Coronary artery (tissue), 2 donors: ENCODE data around the gene RFX8.

Experiments used
- DNase-seq: peaks from one replicate; pipeline ENCODE4 v3.0.0-alpha.2; 2017; ENCODE audit warnings: low spot score
- H3K27ac ChIP-seq, 2 donors: fragments of 200-600 bp; sonication (generic); one replicate each; pipeline ENCODE4 v1.5.1; 2016 to 2019
- H3K4me3 ChIP-seq: fragments of 200-600 bp; sonication (generic); 2 replicates; pipeline ENCODE4 v1.5.1; 2016; ENCODE audit warnings: mild to moderate bottlenecking, moderate library complexity
- CTCF ChIP-seq: fragments of 200-600 bp; sonication (generic); IDR thresholded peaks from one replicate; pipeline ENCODE4 v1.5.1; 2019; ENCODE audit warnings: antibody characterized with exemption

RFX8 gene

GRCh38 chr2:101382442-101382841 lies 92.5 kb downstream of the RFX8 start:
- H3K4me3 ChIP-seq, result no peak overlapping the region
- TF ChIP-seq CTCF, result no peak
- H3K27ac ChIP-seq, result no peak overlapping the region
- no peak for DNase-seq

- DNase-seq, result no peak
- no peak overlapping the region for H3K27ac ChIP-seq
- no peak overlapping the region for H3K4me3 ChIP-seq
- TF ChIP-seq CTCF, result no peak
Measured at GRCh38 chr2:101380376-101380775, 94.5 kb downstream of the RFX8 start.

- Histone ChIP-seq H3K27ac (no peak overlapping the region), H3K4me3 (no peak overlapping the region)
- TF ChIP-seq CTCF, result no peak
- no peak for DNase-seq
Measured at GRCh38 chr2:101379091-101379490, 95.8 kb downstream of the RFX8 start.

GRCh38 chr2:101375653-101376052 lies 99.3 kb downstream of the RFX8 start:
- no peak for TF ChIP-seq CTCF
- Histone ChIP-seq H3K27ac (no peak overlapping the region), H3K4me3 (no peak overlapping the region)
- DNase-seq, result no peak

GRCh38 chr2:101374821-101375561 lies 99.9 kb downstream of the RFX8 start:
- H3K27ac ChIP-seq, result no peak overlapping the region
- TF ChIP-seq CTCF, result no peak
- no peak overlapping the region for H3K4me3 ChIP-seq
- DNase-seq, result no peak

- no peak for DNase-seq
- H3K27ac ChIP-seq, result no peak overlapping the region
- no peak for TF ChIP-seq CTCF
- no peak overlapping the region for H3K4me3 ChIP-seq
Measured at GRCh38 chr2:101372792-101373191, 102.1 kb downstream of the RFX8 start.

GRCh38 chr2:101371636-101372035 lies 103.3 kb downstream of the RFX8 start:
- Histone ChIP-seq H3K4me3 (no peak overlapping the region), H3K27ac (no peak overlapping the region)
- TF ChIP-seq CTCF, result no peak
- DNase-seq, result no peak
